Fibroblast of the aortic adventitia (primary cell): ENCODE results near the gene PMEPA1. TPM values are rescaled to one million over a fixed set of nuclear protein-coding genes. Genes with fewer than 3 reads are reported as not detected.

ENCODE experiments used
- DNase-seq: peaks from one replicate; pipeline ENCODE4 v3.0.0-alpha.2; 2010; ENCODE audit warnings: low read depth
- H3K4me3 ChIP-seq: 2 replicates; pipeline ENCODE4 v1.5.1; 2011; ENCODE audit warnings: low read depth, mild to moderate bottlenecking, control low read depth, low read length, moderate library complexity
- CTCF ChIP-seq: IDR thresholded peaks from 2 replicates; pipeline ENCODE4 v1.5.1; 2011; ENCODE audit warnings: mild to moderate bottlenecking, low read length, control low read depth, inconsistent platforms; ENCODE audit not compliant: insufficient read depth
- total RNA-seq: library from RNA; depleted of rRNA; stranded (reverse); fragments of >200 nt; gene quantifications from 2 replicates; pipeline ENCODE4 v1.2.3, GENCODE V29; 2012; ENCODE audit warnings: low replicate concordance

Gene PMEPA1
- total RNA-seq, 1 donor: 1.4 TPM

DNA sequence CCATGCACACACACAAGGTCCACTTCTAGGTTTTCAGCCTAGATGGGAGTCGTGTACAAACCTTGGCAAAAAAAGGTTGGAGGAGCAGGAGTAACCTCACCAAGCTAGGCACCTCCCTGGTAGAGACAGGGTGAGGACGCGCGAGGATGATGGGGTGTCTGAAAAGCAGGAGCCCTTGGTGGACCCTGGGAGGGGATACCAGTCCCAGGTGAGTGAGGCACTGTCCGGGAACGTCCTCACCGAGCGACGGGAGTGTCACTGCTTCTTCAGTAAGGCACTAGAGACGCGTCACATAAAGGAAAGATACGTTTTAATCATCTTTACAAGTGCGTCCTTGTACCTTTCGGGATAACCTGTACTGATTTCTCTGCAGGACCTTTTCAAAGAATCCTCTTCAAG is 60.2 kb downstream of the PMEPA1 start:
- no peak for DNase-seq
- no peak overlapping the region for H3K4me3 ChIP-seq
- no peak for TF ChIP-seq CTCF

DNA sequence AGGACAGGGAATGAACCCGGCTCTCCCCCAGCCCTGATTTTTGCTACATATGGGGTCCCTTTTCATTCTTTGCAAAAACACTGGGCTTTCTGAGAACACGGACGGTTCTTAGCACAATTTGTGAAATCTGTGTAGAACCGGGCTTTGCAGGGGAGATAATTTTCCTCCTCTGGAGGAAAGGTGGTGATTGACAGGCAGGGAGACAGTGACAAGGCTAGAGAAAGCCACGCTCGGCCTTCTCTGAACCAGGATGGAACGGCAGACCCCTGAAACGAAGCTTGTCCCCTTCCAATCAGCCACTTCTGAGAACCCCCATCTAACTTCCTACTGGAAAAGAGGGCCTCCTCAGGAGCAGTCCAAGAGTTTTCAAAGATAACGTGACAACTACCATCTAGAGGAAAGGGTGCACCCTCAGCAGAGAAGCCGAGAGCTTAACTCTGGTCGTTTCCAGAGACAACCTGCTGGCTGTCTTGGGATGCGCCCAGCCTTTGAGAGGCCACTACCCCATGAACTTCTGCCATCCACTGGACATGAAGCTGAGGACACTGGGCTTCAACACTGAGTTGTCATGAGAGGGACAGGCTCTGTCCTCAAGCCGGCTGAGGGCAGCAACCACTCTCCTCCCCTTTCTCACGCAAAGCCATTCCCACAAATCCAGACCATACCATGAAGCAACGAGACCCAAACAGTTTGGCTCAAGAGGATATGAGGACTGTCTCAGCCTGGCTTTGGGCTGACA is 60.8 kb downstream of the PMEPA1 start:
- no peak for TF ChIP-seq CTCF
- no peak for DNase-seq
- H3K4me3 ChIP-seq: no peak overlapping the region

DNA sequence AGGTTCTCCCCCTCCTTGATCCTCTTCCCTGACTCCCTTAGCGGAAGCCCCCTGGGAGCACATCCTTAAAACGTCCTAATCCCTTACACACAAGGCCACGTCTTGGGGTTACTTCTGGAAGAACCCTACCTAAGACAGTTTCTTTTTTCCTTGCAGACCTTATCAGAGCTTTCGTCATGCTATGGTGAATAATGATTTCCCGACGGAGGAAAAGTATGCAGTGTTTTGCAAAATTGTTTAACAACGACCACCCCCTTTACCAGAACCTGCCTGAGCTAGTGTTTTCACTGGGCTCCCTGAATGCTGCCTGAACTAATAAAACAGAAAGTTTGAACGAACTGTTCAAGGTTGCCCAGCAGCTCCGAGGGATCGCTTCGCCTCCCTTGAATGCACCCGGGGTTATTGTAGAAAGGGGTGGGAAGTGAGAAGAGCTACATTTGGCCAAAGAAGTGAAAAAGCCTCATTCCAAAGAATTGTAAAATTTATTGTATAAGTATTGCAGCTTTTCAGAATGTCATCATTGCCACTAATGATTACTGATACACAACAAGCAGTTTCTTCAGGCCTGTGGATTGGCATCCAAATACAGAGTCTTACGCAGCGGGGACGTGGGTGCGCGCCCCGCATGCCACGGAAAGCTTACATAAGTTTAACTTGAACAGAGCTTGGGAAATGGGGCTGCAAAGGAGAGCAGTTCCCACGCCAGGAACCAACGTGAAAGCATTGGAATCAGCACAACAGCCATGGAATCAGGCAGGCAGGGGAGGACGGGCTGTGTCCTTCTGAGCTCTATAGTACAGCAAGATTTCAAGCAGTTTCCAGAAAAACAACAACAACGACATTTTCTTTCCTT is 61.7 kb downstream of the PMEPA1 start:
- no peak for DNase-seq
- no peak overlapping the region for H3K4me3 ChIP-seq
- TF ChIP-seq CTCF: no peak

GRCh38 chr20:57647006-57647932 is 62.5 kb downstream of the PMEPA1 start:
- no peak for DNase-seq
- no peak for TF ChIP-seq CTCF
- H3K4me3 ChIP-seq: no peak overlapping the region

GRCh38 chr20:57638895-57639236 is 70.9 kb downstream of the PMEPA1 start:
- no peak overlapping the region for H3K4me3 ChIP-seq
- TF ChIP-seq CTCF: no peak
- DNase-seq: no peak

DNA sequence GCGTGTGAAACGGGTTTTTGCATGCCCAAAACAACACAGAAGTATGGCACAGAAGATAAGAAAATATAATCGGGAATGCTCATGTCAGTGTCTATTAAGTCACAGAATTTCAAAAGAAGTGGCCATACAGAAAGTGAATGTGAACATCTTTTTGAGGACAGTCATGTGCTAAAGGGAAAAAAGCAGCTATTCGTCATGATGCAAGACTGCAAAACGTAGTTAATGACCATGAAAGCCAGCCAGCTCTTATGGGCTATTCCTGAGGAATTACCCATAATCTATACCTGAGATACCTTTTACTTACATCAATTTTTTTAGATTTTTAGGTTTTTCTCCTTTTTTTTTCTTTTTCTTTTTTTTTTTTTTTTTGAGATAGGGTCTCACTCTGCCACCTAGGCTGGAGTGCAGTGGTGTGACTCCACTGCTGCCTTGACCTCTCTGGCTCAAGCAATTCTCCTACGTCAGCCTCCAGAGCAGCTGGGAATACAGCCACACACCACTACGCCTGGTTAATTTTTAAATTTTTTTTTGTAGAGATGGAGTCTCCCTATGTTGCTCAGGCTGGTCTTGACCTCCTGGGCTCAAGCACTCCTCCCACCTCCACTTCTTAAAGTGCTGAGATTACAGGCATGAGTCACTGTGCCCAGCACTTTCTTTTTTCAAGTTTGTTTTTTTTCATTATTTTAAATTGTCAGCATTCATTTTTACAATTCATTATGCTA is 71.5 kb downstream of the PMEPA1 start:
- no peak overlapping the region for H3K4me3 ChIP-seq
- TF ChIP-seq CTCF: no peak
- no peak for DNase-seq
